Breast epithelium (tissue), 3 donors: ENCODE results near the gene TSNAX.

ENCODE experiments used
- POLR2A ChIP-seq: fragments of 450-650 bp; IDR thresholded peaks from one replicate; pipeline ENCODE4 v1.6.1; 2016; ENCODE audit warnings: antibody characterized with exemption, mild to moderate bottlenecking, moderate library complexity
- POLR2AphosphoS5 ChIP-seq, 3 donors: sonication (generic); formaldehyde crosslinking; IDR thresholded peaks; one replicate each; pipeline ENCODE4 v1.6.1; 2017; ENCODE audit warnings: antibody characterized with exemption in 3 of 3
- TF ChIP-seq, protein P1 (sequence below), 3 donors: fragments of 450-650 bp; IDR thresholded peaks; one replicate each; pipeline ENCODE4 v1.5.1; 2016 to 2017; ENCODE audit warnings: antibody characterized with exemption in 3 of 3, mild to moderate bottlenecking in 3 of 3, moderate library complexity in 3 of 3

DNA sequence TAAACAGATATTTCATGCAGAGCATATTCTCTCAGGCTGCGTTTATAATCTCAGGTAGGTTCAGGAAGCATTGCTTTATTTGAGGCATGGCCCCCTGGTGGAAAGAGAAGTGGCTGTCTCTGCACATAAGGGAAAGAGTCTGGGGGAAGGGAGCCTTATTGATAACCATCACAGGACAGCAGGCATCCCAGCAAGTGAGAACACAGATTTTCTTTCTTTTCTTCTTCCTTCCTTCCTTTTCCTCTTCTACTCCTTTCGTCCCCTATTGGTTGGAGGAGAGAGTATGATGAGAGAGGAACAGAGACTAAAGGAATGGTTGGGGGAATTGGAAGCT, 21.9 kb downstream of the TSNAX start:
- TF ChIP-seq POLR2AphosphoS5 (IDR thresholded peaks at IDR 0.05) = no peak
- TF ChIP-seq, protein P1, sequence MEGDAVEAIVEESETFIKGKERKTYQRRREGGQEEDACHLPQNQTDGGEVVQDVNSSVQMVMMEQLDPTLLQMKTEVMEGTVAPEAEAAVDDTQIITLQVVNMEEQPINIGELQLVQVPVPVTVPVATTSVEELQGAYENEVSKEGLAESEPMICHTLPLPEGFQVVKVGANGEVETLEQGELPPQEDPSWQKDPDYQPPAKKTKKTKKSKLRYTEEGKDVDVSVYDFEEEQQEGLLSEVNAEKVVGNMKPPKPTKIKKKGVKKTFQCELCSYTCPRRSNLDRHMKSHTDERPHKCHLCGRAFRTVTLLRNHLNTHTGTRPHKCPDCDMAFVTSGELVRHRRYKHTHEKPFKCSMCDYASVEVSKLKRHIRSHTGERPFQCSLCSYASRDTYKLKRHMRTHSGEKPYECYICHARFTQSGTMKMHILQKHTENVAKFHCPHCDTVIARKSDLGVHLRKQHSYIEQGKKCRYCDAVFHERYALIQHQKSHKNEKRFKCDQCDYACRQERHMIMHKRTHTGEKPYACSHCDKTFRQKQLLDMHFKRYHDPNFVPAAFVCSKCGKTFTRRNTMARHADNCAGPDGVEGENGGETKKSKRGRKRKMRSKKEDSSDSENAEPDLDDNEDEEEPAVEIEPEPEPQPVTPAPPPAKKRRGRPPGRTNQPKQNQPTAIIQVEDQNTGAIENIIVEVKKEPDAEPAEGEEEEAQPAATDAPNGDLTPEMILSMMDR (IDR thresholded peaks at IDR 0.05) = peak in 1 of 3 donors; percentile 14
- no peak for TF ChIP-seq POLR2A
